ENCODE measurements around the gene ORMDL3.
"Not testable (repeated sequence)": the region's sequence is repeated elsewhere in the genome, so short reads cannot be mapped to it uniquely, and the experiment has no call there.

Gene ORMDL3

DNA sequence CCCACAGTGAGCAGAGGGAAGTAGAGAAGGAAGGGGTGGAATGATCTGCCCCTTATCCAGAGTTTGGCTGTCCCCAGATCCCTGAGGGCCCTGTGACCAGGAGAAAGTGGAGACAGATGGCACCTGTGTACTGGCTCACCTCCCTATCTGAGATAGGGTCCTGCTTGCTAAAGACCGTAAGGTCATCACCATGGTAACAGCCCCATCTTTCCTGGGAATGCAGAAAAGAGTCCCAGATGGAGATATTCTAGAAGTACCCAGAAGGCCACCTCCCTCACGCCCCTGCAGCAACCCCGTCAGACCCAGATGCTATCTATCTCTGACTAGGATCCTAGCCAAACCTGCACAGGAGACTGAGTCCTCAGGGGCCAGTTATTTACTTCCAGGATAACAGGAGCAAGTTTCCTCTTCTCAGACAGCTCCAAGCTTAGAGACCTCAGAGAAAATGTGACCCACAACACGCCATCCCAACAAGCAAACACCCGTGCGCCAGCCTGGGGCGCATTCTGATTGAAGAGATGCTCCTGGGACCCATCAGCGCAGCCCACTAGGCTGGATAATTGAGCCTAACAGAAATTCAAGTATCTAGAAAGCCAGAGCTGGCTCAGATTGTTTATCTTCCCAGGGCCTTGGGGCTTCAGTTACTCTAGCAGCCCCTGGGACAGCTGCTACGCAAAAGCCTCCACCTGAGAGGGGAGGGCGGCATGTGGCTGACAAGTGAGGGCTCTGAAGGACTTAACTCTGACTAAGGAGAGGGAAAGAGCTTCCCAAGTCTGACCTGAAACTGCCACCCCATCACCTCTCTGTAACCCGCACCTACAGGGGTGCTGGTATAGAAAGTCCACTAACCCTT, 1.9 kb downstream of the ORMDL3 start:
- FAIRE-seq: no peak
- no peak for DNase-seq (ENCODE audit: insufficient read length, low spot score)

- FAIRE-seq (no peak), DNase-seq (ENCODE audit: insufficient read length, low spot score) (no peak)
Measured at GRCh38 chr17:39924691-39925055, 2.7 kb downstream of the ORMDL3 start.

GRCh38 chr17:39923836-39924690, 3.3 kb downstream of the ORMDL3 start:
- FAIRE-seq: no peak
- no peak for DNase-seq (ENCODE audit: insufficient read length, low spot score)

DNA sequence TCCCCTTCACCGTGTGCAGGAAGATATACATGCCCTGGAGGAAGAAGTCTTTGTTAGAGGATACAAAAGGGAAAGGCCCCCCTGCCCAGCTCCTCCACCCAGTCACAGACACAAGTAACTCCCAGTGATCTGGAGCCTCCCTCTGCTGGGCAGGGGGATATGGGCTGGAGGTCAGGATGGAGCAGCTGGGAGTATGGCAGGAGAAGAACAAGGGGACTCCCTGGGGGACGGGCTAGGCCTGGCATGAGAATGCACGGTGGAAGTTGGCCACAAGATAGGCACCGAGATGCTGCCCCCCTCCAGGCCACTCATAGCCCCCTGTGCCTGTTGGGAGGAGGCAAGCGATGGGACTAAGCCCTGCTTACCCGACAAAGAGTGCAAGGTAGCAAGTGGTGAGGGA, 4.2 kb downstream of the ORMDL3 start:
- no peak for DNase-seq (ENCODE audit: insufficient read length, low spot score)
- no peak for FAIRE-seq

GRCh38 chr17:39922006-39922405, 5.4 kb downstream of the ORMDL3 start:
- DNase-seq (ENCODE audit: insufficient read length, low spot score) (no peak), FAIRE-seq (no peak)

DNA sequence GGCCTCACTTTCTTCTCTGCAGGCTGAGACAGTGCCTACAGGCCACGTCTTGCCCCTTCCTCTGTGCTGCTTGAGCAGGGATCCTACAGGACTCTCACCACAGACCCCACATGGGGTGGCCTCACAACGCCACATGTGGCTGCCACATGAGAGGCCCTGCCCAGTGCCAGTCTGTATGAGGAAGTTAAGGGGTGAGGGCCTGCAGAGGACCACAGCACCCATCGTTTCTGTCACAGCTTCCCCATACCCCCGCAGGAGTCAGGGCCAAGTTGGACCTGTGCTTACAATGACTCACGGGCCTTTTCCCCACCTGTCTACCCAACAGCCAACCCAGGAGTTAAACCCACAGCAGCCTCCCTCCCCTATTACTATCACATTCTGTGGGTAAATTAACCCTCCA, 6.1 kb downstream of the ORMDL3 start:
- peak; percentile 61 for FAIRE-seq
- DNase-seq (ENCODE audit: insufficient read length, low spot score): no peak

GRCh38 chr17:39920218-39921210, 6.9 kb downstream of the ORMDL3 start:
- DNase-seq (ENCODE audit: insufficient read length, low spot score) (no peak), FAIRE-seq (peak; percentile 74)

DNA sequence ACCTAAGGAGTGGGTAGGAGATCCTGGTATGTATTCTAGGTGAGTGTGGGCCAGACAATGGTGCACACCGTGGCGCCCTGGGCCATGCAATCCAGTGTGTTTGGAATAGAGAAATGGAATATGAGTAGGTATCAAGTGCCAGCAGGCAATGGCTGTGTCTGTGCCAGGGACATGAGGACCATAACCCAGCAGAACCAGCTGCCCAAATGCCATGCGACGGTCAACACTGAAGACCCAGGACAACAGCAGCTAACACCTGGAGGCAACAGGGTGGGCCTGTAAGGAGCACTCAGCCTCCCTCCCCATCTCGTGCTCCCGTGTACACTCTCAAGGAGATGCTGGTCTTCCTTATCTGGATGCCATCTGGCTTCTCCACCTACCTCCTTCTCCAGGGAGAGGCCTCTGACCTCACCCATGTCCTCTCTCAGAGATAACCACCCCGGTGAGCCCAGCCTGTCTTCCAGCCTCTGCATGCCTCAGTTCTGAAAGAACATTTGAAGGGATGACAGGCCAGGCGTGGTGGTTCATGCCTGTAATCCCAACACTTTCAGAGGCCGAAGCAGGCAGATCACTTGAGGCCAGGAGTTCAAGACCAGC, 8.2 kb downstream of the ORMDL3 start:
- no peak for FAIRE-seq

DNA sequence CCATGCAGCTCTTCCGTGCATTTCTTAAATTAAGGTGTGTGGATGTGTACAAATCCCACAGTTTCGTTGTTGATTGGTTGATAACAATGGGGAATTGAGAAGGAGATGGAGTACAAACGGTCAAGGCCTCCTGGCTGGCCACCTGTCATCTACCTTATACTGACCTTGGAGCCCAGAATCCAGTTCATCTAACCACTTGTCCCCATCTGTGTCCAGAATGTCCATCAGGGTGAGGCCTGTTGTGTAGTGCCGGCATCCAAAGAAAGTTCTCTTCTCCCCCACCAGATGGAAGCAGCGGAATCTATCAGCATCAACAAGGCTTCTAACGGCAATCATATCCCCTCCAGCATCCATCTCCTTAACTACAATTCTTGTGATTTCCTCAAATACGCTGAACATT, 10.5 kb downstream of the ORMDL3 start:
- no peak for FAIRE-seq
- no peak for DNase-seq (ENCODE audit: insufficient read length, low spot score)

More for the DNA sequence above, 8.2 kb downstream of the ORMDL3 start:
- no peak for DNase-seq (ENCODE audit: insufficient read length, low spot score)

DNA sequence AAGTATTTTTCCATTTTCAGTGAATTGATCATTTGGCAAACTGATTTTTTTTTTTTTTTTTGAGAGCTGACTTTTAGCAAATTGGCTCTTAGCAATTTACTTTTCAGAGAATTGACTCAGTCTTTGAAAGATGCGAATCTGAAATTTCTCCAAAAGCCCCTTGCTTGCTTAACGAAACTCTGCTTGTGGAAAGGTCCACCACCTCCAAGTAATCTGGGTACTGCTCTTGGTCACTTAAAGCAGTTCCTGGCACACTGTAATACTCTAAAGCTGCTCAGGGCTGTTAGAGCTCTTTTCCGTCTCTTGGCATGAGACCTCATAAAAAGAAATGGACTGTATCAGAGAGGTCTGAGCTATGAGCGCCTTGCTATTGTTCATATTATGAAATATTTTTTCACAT, 11.8 kb downstream of the ORMDL3 start:
- DNase-seq (ENCODE audit: insufficient read length, low spot score) (no peak), FAIRE-seq (no peak)

DNA sequence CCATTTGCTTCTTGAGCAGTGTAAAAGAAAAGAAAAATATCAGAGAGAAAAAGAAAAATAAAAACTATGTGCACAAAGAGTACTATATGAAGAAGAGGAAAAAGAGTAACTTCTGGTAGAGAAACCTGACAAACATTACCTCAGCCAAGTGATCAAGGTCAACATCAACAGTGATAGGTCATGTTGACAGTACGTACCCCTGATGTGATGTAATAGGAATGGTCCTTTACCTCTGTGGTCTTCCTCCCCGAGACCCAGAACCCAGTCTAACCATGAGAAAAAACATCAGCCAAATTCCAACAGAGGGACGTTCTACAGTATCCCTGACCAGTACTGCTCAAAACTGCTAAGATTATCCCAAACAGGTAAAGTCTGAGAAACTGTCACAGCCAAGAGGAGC, 13.4 kb downstream of the ORMDL3 start:
- DNase-seq (ENCODE audit: insufficient read length, low spot score) (no peak), FAIRE-seq (no peak)

DNA sequence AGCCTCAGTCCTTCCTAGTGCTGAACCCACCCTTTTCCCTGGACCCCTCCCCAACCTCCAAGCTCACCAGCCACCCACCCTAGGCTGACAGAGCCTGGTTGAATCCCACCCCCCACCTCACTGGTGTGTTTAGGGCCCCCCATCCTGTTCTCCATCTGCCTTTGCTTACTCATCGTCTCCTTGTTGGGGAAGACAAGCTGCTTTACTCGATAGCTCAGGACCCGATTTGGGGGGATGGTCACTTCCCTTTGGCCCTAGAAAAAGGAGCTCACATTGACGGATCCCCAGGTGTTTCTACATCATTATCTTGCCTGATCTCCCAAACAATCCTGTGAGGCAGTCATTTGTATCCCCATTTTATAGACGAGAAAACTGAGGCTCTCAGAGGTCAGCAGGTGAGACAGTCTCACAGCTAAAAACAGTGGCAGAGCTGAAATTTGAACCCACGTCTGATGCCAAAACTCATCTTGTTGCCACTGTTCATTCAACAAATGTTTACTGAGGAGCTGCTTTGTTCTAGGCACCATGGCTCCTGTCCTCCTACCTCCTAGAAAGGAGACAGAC, 18.5 kb downstream of the ORMDL3 start:
- FAIRE-seq: no peak
- no peak for DNase-seq (ENCODE audit: insufficient read length, low spot score)

- FAIRE-seq (no peak), DNase-seq (ENCODE audit: insufficient read length, low spot score) (no peak)
Measured at GRCh38 chr17:39904990-39905288, 22.5 kb downstream of the ORMDL3 start.

DNA sequence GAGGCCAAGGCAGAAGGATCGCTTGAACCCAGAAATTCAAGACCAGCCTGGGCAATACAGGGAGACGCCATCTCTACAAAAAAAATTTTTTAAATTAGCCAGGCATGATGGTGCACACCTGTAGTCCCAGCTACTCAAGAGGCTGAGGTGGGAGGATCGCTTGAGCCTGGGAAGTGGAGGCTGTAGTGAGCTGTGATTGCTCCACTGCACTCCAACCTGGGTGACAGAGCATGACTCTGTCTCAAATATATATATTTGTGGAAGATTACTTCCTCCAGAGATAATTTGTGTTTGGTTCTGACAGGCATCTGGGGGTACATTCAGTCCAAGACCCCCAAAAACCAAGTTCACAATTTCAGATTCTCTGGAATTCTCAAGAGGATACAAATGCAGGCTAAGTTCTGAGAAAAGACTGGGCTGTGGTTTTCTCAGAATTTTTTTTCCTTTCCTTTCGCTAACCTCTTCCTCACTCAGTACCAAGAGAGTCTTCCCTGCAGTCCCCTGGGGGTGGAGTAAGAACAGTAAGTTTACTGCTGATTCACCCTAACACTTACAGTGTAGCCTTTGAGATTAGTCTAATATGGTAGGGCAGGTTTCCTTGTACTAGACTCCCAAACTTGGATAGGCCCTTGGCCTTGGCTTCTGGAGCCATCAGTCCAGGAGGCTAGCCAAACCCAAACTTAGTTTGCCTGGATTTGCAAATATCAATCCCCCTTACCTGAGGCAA, 24.1 kb downstream of the ORMDL3 start:
- FAIRE-seq (peak; percentile 28), DNase-seq (ENCODE audit: insufficient read length, low spot score) (no peak)

GRCh38 chr17:39902027-39902426, 25.4 kb downstream of the ORMDL3 start:
- not testable (repeated sequence) for DNase-seq (ENCODE audit: insufficient read length, low spot score); FAIRE-seq

GRCh38 chr17:39899215-39899614, 28.2 kb downstream of the ORMDL3 start:
- no peak for DNase-seq (ENCODE audit: insufficient read length, low spot score)
- FAIRE-seq: no peak

- DNase-seq (ENCODE audit: insufficient read length, low spot score): no peak
- no peak for FAIRE-seq
Measured at GRCh38 chr17:39898088-39898487, 29.3 kb downstream of the ORMDL3 start.

DNA sequence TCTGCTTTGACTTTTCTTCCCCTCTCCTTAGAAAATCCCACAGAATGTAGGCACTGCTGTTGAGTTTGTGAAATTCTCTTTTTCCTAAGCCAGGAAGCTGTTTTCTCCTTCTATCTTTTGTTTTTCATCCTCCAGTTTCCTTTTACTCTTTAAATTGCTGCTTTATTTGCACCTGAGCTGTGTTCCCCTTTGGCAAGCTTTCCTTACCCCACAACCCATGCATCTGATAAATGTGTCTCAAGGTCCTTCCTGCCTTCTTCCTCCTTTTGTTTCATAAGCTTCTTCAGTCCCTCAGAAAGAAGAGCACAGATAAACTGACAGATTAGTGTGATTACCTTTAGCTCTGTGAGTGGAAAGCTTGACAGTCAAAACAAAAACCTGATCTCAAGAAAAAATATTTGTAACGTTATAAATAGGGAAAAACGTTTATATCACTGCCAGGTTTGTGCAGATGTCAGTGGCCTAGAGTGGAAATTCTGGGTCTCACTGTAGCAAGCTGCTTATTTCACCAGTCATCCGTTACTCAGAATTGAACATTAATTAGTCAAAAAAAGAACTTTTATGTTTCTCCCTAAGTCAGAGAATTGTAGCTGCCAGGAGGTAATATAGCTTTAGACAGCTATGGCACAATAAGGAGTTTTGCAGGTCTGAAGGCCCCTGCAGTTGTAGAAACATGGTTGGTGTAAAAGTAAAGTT, 32.6 kb downstream of the ORMDL3 start:
- no peak for DNase-seq (ENCODE audit: insufficient read length, low spot score)
- no peak for FAIRE-seq

GRCh38 chr17:39889200-39889599, 38.2 kb downstream of the ORMDL3 start:
- FAIRE-seq: no peak

More at GRCh38 chr17:39889200-39889599, 38.2 kb downstream of the ORMDL3 start:
- DNase-seq (ENCODE audit: insufficient read length, low spot score): no peak

Measured in GM19239 (cell line).